HL-60/S4 (cell line): ENCODE results near the gene FXYD3.
"Not testable (repeated sequence)": the region's sequence is repeated elsewhere in the genome, so short reads cannot be mapped to it uniquely, and the experiment has no call there.

Experiments
- in situ Hi-C: fragments of 300-500 bp; cut with MboI; formaldehyde crosslinking; loops from 2 replicates; pipeline ENCODE4 v1.14.3; 2022; ENCODE audit warnings: low sequenced_read_pairs

The FXYD3 gene

GRCh38 chr19:35123573-35123972, 8.0 kb downstream of the FXYD3 start:
- in situ Hi-C loops, result no loop called here

- in situ Hi-C loops, result no loop called here
Observed at GRCh38 chr19:35124098-35125060, 8.8 kb downstream of the FXYD3 start.

- in situ Hi-C loops, result no loop called here
Observed at GRCh38 chr19:35125270-35125717, 9.7 kb downstream of the FXYD3 start.

- in situ Hi-C loops, result no loop called here
Observed at GRCh38 chr19:35125749-35126623, 10.4 kb downstream of the FXYD3 start.

GRCh38 chr19:35126624-35126959, 11.0 kb downstream of the FXYD3 start:
- in situ Hi-C loops, result no loop called here

- in situ Hi-C loops, result no loop called here
Observed at GRCh38 chr19:35127871-35128270, 12.2 kb downstream of the FXYD3 start.

GRCh38 chr19:35128398-35129057, 12.9 kb downstream of the FXYD3 start:
- in situ Hi-C loops, result no loop called here

- in situ Hi-C loops, result not testable (repeated sequence)
Observed at GRCh38 chr19:35129724-35130274, 14.2 kb downstream of the FXYD3 start.

- in situ Hi-C loops, result no loop called here
Observed at GRCh38 chr19:35130761-35131720, 15.4 kb downstream of the FXYD3 start.

- in situ Hi-C loops, result no loop called here
Observed at GRCh38 chr19:35132254-35132653, 16.6 kb downstream of the FXYD3 start.

- in situ Hi-C loops, result no loop called here
Observed at GRCh38 chr19:35133826-35134225, 18.2 kb downstream of the FXYD3 start.

GRCh38 chr19:35134601-35135242, 19.1 kb downstream of the FXYD3 start, which contains the start of gene LGI4:
Gene LGI4 (minus strand): TSS chr19:35135059. CDS start chr19:35134680, 379 bp downstream.
- in situ Hi-C loops, result no loop called here

- in situ Hi-C loops, result no loop called here
Observed at GRCh38 chr19:35135389-35135909, 19.8 kb downstream of the FXYD3 start.

- in situ Hi-C loops, result no loop called here
Observed at GRCh38 chr19:35136231-35136630, 20.6 kb downstream of the FXYD3 start.

GRCh38 chr19:35136977-35137702, 21.5 kb downstream of the FXYD3 start:
- in situ Hi-C loops, result no loop called here

- in situ Hi-C loops, result no loop called here
Observed at GRCh38 chr19:35138305-35138892, 22.8 kb downstream of the FXYD3 start, which contains the start of gene FXYD1. Gene FXYD1 (plus strand): TSS chr19:35138824. CDS start chr19:35140080, 1,256 bp downstream.

- in situ Hi-C loops, result no loop called here
Observed at GRCh38 chr19:35140207-35140961, 24.8 kb downstream of the FXYD3 start.
